Right hindlimb (tissue), 1 donor: ENCODE results near the gene EXOSC10.
A peak's percentile ranks its signal among the peaks of the same experiment; 100 is the strongest.
"Not testable (repeated sequence)": the region's sequence is repeated elsewhere in the genome, so short reads cannot be mapped to it uniquely, and the experiment has no call there.

Source experiments
- DNase-seq: peaks from one replicate; pipeline ENCODE4 v3.0.0-alpha.2; 2018

The EXOSC10 gene

GRCh38 chr1:11059968-11060830 lies 39.5 kb downstream of the EXOSC10 start, which contains the start of gene SRM:
Gene SRM (minus strand): TSS chr1:11060018. CDS start chr1:11059943, 75 bp downstream.
- peak; percentile 94 for DNase-seq

GRCh38 chr1:11059155-11059967 lies 40.3 kb downstream of the EXOSC10 start:
- DNase-seq, result peak; percentile 45

DNA sequence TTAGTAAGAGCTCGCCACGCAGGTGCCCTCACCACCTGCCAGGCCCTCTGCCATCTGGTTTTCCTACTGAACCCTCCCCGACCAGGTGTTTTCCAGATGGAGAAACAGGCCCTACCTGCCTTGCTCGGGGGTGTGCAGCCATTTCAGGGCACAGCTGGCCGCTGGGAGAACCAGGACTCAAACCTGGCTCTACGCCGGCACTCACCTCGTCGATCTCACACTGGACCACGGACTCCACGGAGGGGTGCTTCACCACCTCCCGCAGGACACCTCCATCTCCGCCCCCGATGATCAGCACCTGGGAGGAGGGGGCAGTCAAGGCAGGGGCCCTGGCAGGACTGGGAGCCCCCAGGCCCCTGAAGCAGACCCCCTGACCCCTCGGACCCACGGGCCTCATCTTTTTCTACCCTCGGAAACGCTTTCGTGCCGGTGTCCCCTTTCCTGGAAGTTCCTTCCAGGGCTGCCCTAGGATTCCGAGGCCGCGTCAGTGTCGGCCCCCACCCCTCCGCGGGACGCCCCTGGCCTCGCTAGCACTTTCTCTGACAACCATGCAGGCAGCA lies 41.0 kb downstream of the EXOSC10 start:
- DNase-seq, result no peak

DNA sequence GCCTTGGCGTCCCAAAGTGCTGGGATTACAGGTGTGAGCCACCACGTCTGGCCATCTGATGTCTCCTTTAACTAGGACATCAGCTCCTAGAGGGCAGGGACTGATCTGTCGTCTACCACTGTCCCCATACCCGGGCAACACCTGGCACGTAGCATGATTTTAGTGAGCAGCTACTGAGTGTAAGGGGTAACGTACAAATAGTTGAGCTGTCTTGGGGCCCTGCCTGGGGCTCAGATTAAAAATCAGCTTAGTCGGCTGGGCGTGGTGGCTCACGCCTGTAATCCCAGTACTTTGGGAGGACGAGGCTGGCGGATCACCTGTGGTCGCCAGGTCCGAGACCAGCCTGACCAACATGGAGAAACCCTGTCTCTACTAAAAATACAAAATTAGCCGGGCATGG lies 41.6 kb downstream of the EXOSC10 start:
- DNase-seq, result no peak

- DNase-seq, result no peak
Observed at GRCh38 chr1:11057477-11057876, 42.2 kb downstream of the EXOSC10 start.

DNA sequence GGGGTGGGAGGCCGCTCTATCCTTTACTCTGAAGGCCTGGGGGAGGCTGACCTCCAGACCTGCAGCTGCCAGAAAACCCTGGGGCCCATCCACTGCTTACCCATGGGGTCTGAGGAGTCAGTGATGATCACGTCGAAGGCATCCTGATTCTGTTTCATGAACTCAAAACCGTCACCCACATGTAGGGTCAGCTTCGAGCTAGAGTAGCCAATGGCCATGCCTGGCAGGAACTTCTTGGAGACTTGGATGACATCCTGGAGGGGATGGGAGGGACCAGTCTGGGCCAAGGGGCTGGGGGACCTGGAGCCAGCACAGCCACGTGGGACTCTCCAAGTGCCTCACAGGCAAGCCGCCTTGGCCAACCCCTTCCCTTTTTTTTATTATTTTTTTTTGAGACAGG lies 43.2 kb downstream of the EXOSC10 start:
- no peak for DNase-seq

- no peak for DNase-seq
Observed at GRCh38 chr1:11055676-11056075, 44.0 kb downstream of the EXOSC10 start.

DNA sequence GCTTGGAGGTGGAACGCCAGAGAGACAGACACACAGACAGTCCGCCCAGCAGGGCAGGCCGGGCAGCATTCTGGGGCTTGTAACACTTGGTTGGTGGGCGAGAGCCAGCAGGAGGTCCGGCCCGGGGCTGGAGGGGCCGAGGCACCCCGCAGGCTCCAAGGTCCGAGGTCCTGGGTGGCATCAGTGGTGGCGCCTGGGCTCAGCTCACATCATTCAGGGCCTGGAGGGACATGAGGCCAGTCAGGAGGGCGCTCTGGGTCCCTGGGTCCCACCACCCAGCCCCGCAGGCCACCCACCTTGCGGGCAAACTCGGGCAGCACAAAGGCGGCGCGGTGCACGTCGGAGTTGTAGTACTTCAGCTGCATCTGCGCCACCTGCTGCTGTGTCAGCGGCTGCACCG lies 45.0 kb downstream of the EXOSC10 start:
- DNase-seq, result no peak

- no peak for DNase-seq
Observed at GRCh38 chr1:11054181-11054580, 45.5 kb downstream of the EXOSC10 start.

DNA sequence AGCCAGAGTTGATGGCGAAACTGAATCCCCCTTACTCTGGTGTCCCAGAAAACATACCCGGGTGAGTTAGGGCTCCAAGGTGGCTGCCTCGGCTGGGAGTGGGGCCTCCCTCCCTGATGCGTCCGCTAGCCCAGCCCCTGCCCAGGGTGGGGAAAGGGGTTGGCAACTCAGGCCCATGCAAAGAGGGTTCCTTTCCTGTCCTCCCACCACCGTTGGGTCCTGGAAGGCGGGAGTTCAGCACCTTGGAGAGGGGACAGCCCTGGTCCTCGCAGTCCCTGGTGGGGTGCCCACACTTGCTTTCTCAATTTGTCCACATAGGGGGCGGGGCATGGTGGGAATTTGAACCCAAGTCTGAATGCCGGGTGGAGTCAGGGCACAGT lies 45.9 kb downstream of the EXOSC10 start:
- peak; percentile 57 for DNase-seq

DNA sequence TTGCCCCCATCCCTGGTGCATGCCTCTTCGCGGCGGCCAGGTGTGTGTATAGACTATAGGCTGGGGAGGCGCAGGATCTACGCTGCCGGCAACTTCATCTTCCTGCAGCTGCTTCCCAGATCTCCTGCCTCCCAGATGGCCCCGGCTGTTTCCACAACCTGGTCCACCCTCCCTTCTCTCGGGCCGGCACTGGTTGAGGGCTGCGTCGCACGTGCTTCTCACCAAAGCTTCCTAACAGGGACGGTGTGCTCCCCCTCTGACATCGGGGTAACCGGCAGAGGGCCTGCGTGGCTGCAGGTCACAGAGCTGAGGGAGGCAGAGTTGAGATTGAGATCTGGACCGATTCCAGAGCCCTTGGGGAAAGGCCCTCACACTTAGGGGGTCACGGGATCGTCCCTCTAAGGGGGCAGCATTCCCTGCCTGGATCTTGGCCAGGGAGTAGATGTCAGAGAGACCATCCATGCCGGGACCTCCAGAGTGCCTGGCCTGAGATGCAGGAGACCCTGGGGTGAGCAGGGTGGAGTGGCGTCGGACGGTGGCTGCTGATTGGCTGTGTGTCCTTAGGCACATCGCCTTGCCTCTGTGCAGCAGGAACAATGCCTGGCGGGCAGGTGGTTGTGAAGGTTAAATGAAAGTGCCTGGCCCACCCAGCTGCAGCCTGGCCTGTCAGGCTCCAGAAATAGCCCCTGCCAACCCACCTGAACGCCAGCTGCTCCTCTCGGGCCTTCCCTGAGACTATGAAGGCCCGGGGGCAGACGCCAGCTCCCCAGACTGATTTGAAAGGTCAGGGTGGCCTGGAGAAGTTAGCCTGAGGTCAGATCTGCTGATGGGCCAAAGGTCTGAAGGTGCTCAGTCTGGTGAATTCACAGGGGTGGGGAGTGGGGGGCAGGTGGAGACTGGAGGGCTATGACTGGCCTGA lies 46.6 kb downstream of the EXOSC10 start:
- DNase-seq, result peak; percentile 63

DNA sequence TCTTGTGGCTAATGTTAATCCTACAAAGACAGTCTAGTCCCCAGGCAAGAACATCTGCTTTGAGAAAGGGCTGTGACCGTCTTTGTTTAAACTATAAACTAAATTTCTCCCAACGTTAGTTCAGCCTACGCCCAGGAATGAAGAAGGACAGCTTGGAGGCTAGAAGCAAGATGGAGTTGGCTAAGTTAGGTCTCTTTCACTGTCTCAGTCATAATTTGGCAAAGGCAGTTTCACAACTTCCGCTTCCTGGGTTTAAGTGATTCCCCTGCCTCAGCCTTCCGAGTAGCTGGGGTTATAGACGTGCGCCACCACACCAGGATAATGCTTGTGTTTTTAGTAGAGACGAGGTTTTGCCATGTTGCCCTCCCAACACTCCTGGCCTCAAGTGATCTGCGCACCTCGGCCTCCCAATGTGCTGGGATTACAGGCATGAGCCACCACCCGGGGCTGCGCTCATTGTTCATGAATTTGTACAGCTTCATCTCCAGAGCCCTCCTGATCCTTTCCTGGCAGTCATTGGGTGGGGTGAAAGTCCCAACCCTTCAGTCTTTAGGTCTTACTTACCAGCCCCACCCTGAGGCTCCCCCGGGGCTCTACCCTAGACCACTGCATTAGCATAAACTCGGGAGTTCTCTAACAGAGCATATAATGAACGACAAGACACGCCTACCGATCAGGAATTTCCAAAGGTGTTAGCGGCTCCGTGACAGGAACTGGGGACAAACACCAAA lies 47.7 kb downstream of the EXOSC10 start:
- no peak for DNase-seq

DNA sequence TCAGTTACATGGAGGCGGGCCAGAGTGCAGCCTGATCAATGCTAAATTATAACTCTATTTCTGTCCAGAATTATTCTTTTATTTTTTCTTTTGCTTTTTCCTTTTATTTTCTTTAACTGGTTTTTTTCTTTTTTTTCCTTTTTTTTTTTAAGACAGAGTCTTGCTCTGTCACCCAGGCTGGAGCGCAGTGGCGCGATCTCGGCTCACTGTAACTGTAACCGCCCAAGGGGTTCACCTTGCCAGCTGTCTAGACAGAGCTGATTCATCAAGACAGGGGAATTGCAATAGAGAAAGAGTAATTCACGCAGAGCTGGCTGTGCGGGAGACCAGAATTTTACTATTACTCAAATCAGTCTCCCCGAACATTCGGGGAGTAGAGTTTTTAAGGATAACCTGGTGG lies 48.5 kb downstream of the EXOSC10 start:
- not testable (repeated sequence) for DNase-seq

DNA sequence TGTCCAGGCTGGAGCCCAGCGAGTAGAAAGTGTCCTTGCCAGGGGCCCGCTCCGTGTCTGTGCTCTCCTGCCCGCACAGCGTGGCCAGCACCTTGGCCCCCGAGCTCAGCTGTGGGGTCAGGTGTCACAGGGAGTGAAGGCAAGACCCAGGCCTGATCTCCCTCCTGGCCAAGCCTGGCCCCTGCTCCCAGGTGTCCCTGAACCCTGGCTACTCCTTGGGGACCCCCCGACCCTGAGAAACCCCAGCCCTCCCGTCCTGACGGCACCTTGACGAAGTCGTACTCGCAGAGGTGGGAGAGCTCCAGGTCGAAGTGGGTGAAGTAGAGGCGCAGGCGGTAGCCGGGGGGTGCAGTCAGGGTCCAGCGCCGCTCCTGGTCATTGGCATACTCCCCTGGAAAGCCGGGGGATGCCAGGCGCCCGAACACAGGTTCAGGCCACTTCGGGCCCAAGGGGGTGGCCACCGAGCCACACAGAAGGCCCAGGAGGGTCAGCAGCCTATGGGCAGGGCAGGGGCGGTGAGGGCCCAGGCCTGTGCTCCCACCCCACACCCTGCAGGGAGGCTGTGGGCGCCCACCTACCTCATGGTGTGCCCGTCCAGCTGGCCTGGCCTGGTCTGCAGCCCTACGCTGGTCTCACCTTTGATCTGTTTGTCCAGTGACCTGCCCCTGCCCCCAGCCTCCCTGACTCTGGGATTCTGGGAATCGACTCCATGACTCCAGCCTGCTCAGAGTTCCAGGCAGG lies 52.9 kb downstream of the EXOSC10 start, which contains the start of gene MASP2:
Gene MASP2 (minus strand): TSS at position 615 of the 741 bp plus-strand sequence. CDS start 32 bp downstream, at position 583.
- no peak for DNase-seq

DNA sequence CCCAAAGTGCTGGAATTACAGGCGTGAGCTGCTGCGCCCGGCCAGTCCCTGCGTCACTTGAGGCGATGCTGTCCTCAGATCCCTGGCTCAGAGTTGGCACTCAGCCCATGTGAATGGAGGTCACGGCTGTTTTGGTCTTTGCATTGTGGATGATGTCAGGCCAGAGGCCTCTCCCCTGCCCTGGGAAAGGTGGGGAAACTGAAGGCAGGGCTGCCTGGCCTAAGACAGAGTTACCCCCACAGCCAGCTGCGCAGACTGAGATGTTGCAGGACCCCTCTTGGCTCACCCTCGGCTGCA lies 53.5 kb downstream of the EXOSC10 start:
- no peak for DNase-seq

GRCh38 chr1:11045428-11046269 lies 54.0 kb downstream of the EXOSC10 start:
- no peak for DNase-seq

- DNase-seq, result no peak
Observed at GRCh38 chr1:11044849-11045427, 54.7 kb downstream of the EXOSC10 start.

DNA sequence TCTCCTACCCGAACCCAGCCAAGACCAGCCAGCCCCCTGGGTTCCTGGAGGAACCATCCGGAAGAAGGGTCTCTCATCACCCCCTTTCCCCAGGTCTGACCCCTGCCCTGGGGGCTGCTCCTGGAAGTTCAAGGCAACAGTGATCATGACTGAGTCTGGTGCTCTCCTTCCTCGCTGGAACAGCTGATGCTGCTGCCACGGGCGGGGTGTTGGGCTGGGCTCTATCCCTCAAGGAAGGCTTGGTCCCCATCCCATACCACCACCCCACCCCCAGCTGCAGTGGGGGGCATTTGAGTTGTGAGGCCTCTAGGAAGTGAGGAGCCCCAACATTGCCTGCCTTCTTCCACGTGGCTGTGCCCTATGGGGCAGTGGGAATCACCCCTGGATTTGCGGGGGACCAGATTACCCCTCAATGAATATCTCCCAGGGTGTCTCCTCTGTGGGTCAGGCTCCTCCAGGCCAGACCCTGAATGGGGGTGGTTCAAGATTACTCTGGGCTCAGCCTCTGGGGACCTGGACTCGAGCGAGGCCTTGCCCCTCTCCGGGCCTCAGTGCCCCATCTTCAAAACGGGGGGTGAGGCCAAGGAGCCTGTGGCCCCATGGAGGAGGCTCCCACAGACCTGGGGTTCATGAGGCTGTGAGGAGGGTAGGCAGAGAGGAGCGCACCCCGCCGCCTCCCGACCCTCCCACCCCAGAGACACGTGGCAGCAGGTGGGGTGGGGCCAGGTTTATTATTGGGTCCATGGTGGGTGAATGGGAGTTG lies 55.4 kb downstream of the EXOSC10 start:
- DNase-seq, result no peak
